ENCODE measurements around the gene FRAS1. TPM values are rescaled to one million over a fixed set of nuclear protein-coding genes. Genes with fewer than 3 reads are reported as not detected.

FRAS1 gene
- total RNA-seq, 2 donors from 2014 or later, result 2.1 to 4.0 TPM

DNA sequence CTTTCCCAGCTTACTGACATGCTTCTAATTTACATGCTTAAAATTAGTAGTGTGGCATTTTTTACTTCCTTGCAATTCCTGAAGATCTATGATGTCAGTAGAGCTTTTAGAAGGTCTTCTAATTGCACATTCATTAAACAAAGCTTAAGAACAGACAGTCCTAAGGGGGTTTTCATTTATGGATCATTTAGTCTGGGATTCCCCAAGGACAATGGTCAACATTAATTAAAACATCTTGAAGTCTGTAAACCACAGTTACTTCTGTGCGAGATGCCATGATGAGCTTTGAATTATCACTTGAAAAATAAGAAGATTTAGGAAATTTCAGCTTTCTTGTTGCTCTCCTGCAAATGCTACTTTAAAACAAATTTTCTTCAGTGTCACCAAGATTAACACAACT is 514.7 kb downstream of the FRAS1 start:
- Histone ChIP-seq H3K4me1 (peaks cover 3% of the 10 kb centered on the region), H3K9ac (ENCODE audit: low read depth in 2 of 2, low read length in 2 of 2) (no peak overlapping the region), H3K27me3 (no peaks in the 10 kb centered on the region), H3K4me3 (no peak overlapping the region), H3K9me3 (no peaks in the 10 kb centered on the region), H3K36me3 (no peaks in the 10 kb centered on the region), H3K27ac (no peak overlapping the region)
- intact Hi-C loops (cut with DNase I), result no loop called here
- TF ChIP-seq, protein P1, sequence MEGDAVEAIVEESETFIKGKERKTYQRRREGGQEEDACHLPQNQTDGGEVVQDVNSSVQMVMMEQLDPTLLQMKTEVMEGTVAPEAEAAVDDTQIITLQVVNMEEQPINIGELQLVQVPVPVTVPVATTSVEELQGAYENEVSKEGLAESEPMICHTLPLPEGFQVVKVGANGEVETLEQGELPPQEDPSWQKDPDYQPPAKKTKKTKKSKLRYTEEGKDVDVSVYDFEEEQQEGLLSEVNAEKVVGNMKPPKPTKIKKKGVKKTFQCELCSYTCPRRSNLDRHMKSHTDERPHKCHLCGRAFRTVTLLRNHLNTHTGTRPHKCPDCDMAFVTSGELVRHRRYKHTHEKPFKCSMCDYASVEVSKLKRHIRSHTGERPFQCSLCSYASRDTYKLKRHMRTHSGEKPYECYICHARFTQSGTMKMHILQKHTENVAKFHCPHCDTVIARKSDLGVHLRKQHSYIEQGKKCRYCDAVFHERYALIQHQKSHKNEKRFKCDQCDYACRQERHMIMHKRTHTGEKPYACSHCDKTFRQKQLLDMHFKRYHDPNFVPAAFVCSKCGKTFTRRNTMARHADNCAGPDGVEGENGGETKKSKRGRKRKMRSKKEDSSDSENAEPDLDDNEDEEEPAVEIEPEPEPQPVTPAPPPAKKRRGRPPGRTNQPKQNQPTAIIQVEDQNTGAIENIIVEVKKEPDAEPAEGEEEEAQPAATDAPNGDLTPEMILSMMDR (IDR thresholded peaks at IDR 0.05), result no peak
- no peak for DNase-seq

DNA sequence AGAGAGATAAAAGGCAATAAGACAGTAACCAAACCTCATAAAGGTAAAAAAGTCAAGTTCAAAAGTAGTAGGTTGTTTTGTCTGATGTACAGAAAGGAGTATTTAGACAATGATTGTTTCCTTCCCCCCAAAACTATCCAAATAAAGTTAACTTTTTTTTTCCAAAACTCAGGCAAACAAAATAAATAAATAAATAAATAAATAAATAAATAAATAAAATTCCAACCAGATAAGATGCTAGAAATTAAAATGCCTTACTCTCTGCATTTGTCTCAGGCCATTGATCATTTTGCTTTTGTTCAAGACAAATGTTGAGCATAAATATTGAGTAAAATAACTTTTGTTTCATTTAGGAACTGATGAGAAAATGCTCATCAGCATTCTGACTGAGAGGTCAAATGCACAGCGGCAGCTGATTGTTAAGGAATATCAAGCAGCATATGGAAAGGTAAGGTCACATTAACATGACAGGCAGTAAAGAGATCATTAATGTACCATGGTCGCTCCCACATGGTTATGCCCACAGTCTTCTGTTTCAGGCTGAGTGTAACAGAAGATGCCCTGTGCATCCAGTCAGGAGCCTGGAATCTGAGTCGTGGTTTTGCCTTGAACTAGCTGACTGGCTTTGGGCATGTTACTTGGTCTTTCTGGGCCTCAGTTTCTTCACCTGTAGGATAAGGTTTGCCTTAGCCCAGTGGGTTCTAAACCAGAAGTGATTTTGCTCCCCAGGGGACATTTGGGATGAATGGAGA is 521.7 kb downstream of the FRAS1 start:
- no peaks in the 10 kb centered on the region for H3K36me3 ChIP-seq

DNA sequence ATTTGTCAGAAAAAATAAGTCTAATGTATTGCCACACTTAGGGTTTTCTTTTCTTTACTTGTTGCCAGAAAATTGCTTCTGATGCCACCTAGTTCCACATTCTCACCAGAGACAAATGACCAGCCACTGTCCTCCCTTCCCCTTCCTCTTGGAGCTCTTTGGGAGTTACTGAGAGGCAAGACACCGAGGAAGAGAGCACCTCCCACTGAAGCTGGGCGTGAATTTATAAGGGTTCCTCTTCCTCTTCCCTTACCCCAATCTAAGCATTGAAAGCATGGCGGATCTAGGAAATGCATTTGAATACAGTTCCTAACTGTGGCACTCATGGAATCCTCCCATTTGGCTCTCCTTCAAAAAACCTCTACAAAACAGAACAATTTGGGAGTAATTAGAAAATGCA is 524.5 kb downstream of the FRAS1 start:
- intact Hi-C loops (cut with DNase I), result no loop called here
- Histone ChIP-seq H3K27ac (no peak overlapping the region), H3K9me3 (no peaks in the 10 kb centered on the region), H3K27me3 (no peaks in the 10 kb centered on the region), H3K4me3 (no peak overlapping the region), H3K36me3 (no peaks in the 10 kb centered on the region), H3K9ac (ENCODE audit: low read depth in 2 of 2, low read length in 2 of 2) (no peak overlapping the region), H3K4me1 (no peaks in the 10 kb centered on the region)
- TF ChIP-seq, protein P1 (IDR thresholded peaks at IDR 0.05), result no peak
- no peak for DNase-seq

More for the DNA sequence above, 521.7 kb downstream of the FRAS1 start:
- H3K4me1 ChIP-seq, result no peaks in the 10 kb centered on the region
- no peak overlapping the region for H3K9ac ChIP-seq (ENCODE audit: low read depth in 2 of 2, low read length in 2 of 2)
- no peak overlapping the region for H3K4me3 ChIP-seq
- TF ChIP-seq, protein P1 (IDR thresholded peaks at IDR 0.05), result no peak
- H3K9me3 ChIP-seq, result no peaks in the 10 kb centered on the region
- no peak for DNase-seq
- no peak overlapping the region for H3K27ac ChIP-seq
- intact Hi-C loops (cut with DNase I), result no loop called here
- no peaks in the 10 kb centered on the region for H3K27me3 ChIP-seq

DNA sequence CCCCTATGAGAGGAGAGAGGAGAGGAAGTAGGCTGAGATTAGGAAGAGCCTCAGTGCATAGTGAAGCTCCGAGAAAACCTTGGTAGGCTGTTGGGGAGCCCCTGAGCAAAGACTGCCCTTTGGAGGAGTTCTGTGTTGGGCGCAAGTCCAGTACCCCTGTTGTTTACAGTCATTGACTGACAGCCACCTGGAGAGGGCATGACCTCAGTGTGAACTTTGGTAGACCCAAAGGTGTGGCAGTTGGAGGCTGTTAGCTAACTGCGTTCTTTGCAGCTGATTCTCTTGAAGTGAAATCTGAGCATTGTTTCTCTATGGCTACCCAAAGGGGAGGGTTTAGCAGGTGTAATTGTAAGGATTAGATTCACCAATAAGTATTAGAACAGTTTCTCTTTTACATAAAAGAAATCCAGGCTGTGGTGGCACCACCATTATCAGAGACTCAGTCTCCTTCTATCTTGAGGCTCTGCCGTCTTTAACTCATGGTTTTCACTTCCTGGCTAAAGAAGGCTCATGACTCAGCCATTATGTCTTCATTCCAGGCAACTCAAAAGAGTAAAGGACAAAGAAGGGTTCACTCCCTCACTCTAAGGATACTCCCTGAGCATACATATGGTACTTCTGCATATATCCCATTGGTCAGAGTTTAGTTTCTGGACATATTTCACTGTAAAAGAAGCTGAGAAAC is 527.9 kb downstream of the FRAS1 start:
- H3K36me3 ChIP-seq, result no peaks in the 10 kb centered on the region
- H3K9me3 ChIP-seq, result no peaks in the 10 kb centered on the region
- intact Hi-C loops (cut with DNase I), result no loop called here
- H3K27me3 ChIP-seq, result no peaks in the 10 kb centered on the region
- no peak overlapping the region for H3K9ac ChIP-seq (ENCODE audit: low read depth in 2 of 2, low read length in 2 of 2)
- no peaks in the 10 kb centered on the region for H3K4me1 ChIP-seq
- DNase-seq, result no peak
- H3K27ac ChIP-seq, result no peak overlapping the region
- no peak overlapping the region for H3K4me3 ChIP-seq
- TF ChIP-seq, protein P1 (IDR thresholded peaks at IDR 0.05), result no peak

DNA sequence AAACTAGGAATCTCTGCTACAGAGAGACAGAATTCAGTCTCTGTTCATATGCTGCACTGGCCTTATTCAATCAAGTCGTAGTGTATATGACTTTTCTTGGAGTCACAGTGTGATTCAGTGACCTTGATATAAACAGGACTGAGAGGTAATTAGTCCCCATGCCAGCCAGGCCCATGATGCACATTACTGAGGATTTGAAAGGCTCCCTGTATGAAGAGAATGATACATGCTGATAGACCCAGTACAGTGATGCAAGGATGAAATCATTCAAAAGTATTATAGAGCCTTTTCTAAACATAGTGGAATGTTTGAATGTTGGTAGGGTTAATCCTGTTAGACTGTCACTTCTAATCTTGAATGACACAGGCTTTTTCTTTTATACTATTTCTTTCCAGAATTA is 528.5 kb downstream of the FRAS1 start:
- Histone ChIP-seq H3K9ac (ENCODE audit: low read depth in 2 of 2, low read length in 2 of 2) (no peak overlapping the region), H3K9me3 (no peaks in the 10 kb centered on the region), H3K36me3 (no peaks in the 10 kb centered on the region), H3K4me3 (no peak overlapping the region), H3K27ac (no peak overlapping the region), H3K27me3 (no peaks in the 10 kb centered on the region), H3K4me1 (no peaks in the 10 kb centered on the region)
- intact Hi-C loops (cut with DNase I), result no loop called here
- TF ChIP-seq, protein P1 (IDR thresholded peaks at IDR 0.05), result no peak
- no peak for DNase-seq
